Esophagus muscularis mucosa (tissue), 4 donors: ENCODE results near the gene LRRC56. TPM values are rescaled to one million over a fixed set of nuclear protein-coding genes. Genes with fewer than 3 reads are reported as not detected.

ENCODE experiments used
- DNase-seq: peaks from one replicate; pipeline ENCODE4 v3.0.0-alpha.2; 2017; ENCODE audit errors: extremely low spot score
- H3K27ac ChIP-seq, 4 donors: fragments of 200-600 bp; sonication (generic); replicated peaks in 1 of 4; 1 replicate in 3 of 4; 2 replicates in 1 of 4; pipeline ENCODE4 v1.5.1; 2016 to 2019; ENCODE audit warnings: mild to moderate bottlenecking in 1 of 4
- H3K27me3 ChIP-seq, 4 donors: fragments of 200-600 bp; sonication (generic); one replicate each; pipeline versions ENCODE4 v1.5.1 to v1.6.0; 2016 to 2019
- H3K36me3 ChIP-seq, 4 donors: fragments of 200-600 bp; sonication (generic); one replicate each; pipeline ENCODE4 v1.5.1; 2016 to 2019
- H3K4me1 ChIP-seq, 4 donors: fragments of 200-600 bp; sonication (generic); one replicate each; pipeline ENCODE4 v1.5.1; 2016 to 2019
- H3K4me3 ChIP-seq, 4 donors: fragments of 200-600 bp; sonication (generic); 1 replicate in 2 of 4; 2 replicates in 2 of 4; pipeline ENCODE4 v1.5.1; 2016 to 2019; ENCODE audit warnings: mild to moderate bottlenecking in 4 of 4, moderate library complexity in 1 of 4
- H3K9me3 ChIP-seq, 4 donors: fragments of 200-600 bp; sonication (generic); 1 replicate in 3 of 4; 2 replicates in 1 of 4; pipeline ENCODE4 v1.5.1; 2016 to 2019
- EP300 ChIP-seq: sonication (generic); formaldehyde crosslinking; IDR thresholded peaks from one replicate; pipeline ENCODE4 v1.6.1; 2017; ENCODE audit warnings: antibody characterized with exemption
- POLR2A ChIP-seq: fragments of 450-650 bp; IDR thresholded peaks from one replicate; pipeline ENCODE4 v1.6.1; 2017; ENCODE audit warnings: antibody characterized with exemption, moderate library complexity, mild to moderate bottlenecking, low read depth
- POLR2AphosphoS5 ChIP-seq, 2 donors: sonication (generic); formaldehyde crosslinking; IDR thresholded peaks; one replicate each; pipeline ENCODE4 v1.6.1; 2017; ENCODE audit warnings: antibody characterized with exemption in 2 of 2
- WGBS: methylation state at CpG from one replicate; pipeline ENCODE4 v1.1.5; 2018; 5-methylcytosine and 5-hydroxymethylcytosine counted together
- intact Hi-C: fragments of 100-400 bp; cut with DNase I; formaldehyde crosslinking; loops from one replicate; pipeline ENCODE4 v1.15.1; 2023
- total RNA-seq, 4 donors: library from RNA; depleted of rRNA; stranded (reverse); fragments of >200 nt; gene quantifications; one replicate each; pipeline versions ENCODE4 v1.1.0 to v1.2.1, GENCODE V29; 2016
- TF ChIP-seq, protein P1 (sequence below), 3 experiments: fragments of 200-600 bp in 2 of 3; fragments of 450-650 bp in 1 of 3; sonication (generic) in 2 of 3; IDR thresholded peaks; one replicate each; pipeline ENCODE4 v1.5.1; 2017 to 2019; ENCODE audit warnings: antibody characterized with exemption in 3 of 3, mild to moderate bottlenecking in 2 of 3, moderate library complexity in 1 of 3

LRRC56 gene
- total RNA-seq, 4 donors from 2014 or later, result 0.19 to 0.33 TPM; not detected in 2

GRCh38 chr11:555227-555779 lies 18.0 kb downstream of the LRRC56 start:
- intact Hi-C loops, result loop anchor here (1.0 kb wide), 1 partner anchor 172 kb away; no protein-coding TSS in a partner anchor
- Histone ChIP-seq H3K4me1 (peaks cover 21 to 32% (median 29%) of the 10 kb centered on the region in 4 donors), H3K4me3 (peak overlapping the region; percentile 34 to 52 (median 39)), H3K27ac (no peak overlapping the region), H3K9me3 (no peaks in the 10 kb centered on the region), H3K36me3 (no peaks in the 10 kb centered on the region), H3K27me3 (peaks cover 19 to 95% (median 50%) of the 10 kb centered on the region in 4 donors)
- TF ChIP-seq EP300, result no peak
- TF ChIP-seq POLR2A, result no peak
- TF ChIP-seq POLR2AphosphoS5 (IDR thresholded peaks at IDR 0.05), result no peak
- TF ChIP-seq, protein P1, sequence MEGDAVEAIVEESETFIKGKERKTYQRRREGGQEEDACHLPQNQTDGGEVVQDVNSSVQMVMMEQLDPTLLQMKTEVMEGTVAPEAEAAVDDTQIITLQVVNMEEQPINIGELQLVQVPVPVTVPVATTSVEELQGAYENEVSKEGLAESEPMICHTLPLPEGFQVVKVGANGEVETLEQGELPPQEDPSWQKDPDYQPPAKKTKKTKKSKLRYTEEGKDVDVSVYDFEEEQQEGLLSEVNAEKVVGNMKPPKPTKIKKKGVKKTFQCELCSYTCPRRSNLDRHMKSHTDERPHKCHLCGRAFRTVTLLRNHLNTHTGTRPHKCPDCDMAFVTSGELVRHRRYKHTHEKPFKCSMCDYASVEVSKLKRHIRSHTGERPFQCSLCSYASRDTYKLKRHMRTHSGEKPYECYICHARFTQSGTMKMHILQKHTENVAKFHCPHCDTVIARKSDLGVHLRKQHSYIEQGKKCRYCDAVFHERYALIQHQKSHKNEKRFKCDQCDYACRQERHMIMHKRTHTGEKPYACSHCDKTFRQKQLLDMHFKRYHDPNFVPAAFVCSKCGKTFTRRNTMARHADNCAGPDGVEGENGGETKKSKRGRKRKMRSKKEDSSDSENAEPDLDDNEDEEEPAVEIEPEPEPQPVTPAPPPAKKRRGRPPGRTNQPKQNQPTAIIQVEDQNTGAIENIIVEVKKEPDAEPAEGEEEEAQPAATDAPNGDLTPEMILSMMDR (IDR thresholded peaks at IDR 0.05), result no peak
- no peak for DNase-seq
- WGBS, result 3% methylated on average over 18 of the region's 57 CpGs

GRCh38 chr11:555780-556661 lies 18.7 kb downstream of the LRRC56 start:
- WGBS, result 8% methylated on average over 42 of the region's 104 CpGs
- no peak for DNase-seq
- peak overlapping the region in 3 of 4 donors; percentile 34 to 52 (median 39) for H3K4me3 ChIP-seq

GRCh38 chr11:556662-557256 lies 19.4 kb downstream of the LRRC56 start:
- peaks cover 28 to 43% (median 40%) of the 10 kb centered on the region in 4 donors for H3K4me1 ChIP-seq
- H3K9me3 ChIP-seq, result no peaks in the 10 kb centered on the region
- intact Hi-C loops, result no loop called here
- H3K27me3 ChIP-seq, result peaks cover 19 to 80% (median 50%) of the 10 kb centered on the region in 4 donors
- WGBS, result 82% methylated on average over 9 of the region's 22 CpGs
- TF ChIP-seq EP300, result no peak
- TF ChIP-seq POLR2AphosphoS5 (IDR thresholded peaks at IDR 0.05), result no peak
- TF ChIP-seq, protein P1 (IDR thresholded peaks at IDR 0.05), result no peak
- no peak for TF ChIP-seq POLR2A
- no peak for DNase-seq
- H3K27ac ChIP-seq, result no peak overlapping the region
- no peaks in the 10 kb centered on the region for H3K36me3 ChIP-seq
- H3K4me3 ChIP-seq, result no peak overlapping the region

More at GRCh38 chr11:555780-556661, 18.7 kb downstream of the LRRC56 start:
- Histone ChIP-seq H3K27ac (no peak overlapping the region), H3K27me3 (peaks cover 19 to 88% (median 50%) of the 10 kb centered on the region in 4 donors), H3K9me3 (no peaks in the 10 kb centered on the region), H3K4me1 (peaks cover 22 to 35% (median 33%) of the 10 kb centered on the region in 4 donors), H3K36me3 (no peaks in the 10 kb centered on the region)
- intact Hi-C loops, result loop anchor here (1.0 kb wide), 1 partner anchor 171 kb away; no protein-coding TSS in a partner anchor
- TF ChIP-seq EP300 (no peak), POLR2AphosphoS5 (IDR thresholded peaks at IDR 0.05) (no peak), POLR2A (no peak)
- TF ChIP-seq, protein P1 (IDR thresholded peaks at IDR 0.05), result no peak

DNA sequence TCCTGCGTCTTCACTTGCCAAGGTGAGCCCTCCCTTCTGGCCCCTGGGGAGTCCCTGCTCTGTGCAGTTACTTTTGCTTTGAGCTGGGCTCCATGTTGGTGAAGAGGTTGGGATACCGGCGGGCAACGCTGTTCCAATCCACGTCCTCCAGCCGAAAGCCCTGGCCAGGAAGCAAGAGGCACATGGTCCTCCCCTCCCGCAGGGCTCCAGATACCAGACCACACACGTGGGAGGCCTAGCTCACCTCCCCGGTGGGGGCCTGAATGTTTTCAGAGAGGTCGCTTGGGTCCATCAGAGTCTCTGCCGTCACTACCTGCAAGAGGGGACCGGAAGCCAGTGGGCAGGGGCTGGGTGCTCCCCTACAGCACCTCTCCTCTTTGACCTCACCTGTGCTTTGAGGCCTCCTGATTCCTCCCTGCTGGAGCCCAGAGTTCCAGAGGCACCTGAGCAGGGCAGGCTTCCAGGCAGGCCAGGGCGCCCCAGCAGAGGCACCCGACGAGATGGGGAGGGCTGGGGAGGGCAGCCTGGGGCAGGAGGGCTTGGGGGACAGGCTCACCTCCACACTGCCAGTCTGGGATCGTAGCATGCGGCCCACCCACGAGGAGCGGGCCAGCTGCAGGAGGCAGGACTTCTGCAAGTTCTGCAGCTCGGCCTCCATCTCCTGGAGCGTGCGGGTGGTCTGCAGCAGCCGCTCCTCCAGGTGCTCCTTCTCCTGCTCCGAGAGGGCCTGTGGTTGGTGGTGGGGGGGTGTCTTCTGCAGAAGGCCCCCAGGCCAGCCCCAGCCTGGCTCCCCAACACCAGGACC lies 20.2 kb downstream of the LRRC56 start:
- peaks cover 19 to 73% (median 46%) of the 10 kb centered on the region in 4 donors for H3K27me3 ChIP-seq
- no peak for DNase-seq
- intact Hi-C loops, result no loop called here
- no peaks in the 10 kb centered on the region for H3K9me3 ChIP-seq
- peaks cover 31 to 46% (median 43%) of the 10 kb centered on the region in 4 donors for H3K4me1 ChIP-seq
- 89% methylated on average over 10 of the region's 24 CpGs for WGBS
- H3K27ac ChIP-seq, result no peak overlapping the region
- H3K4me3 ChIP-seq, result no peak overlapping the region
- no peaks in the 10 kb centered on the region for H3K36me3 ChIP-seq
- TF ChIP-seq, protein P1 (IDR thresholded peaks at IDR 0.05), result no peak
- no peak for TF ChIP-seq EP300
- TF ChIP-seq POLR2A, result no peak
- no peak for TF ChIP-seq POLR2AphosphoS5 (IDR thresholded peaks at IDR 0.05)
